ENCODE results near the gene SESTD1. TPM values are rescaled to one million over a fixed set of nuclear protein-coding genes. Genes with fewer than 3 reads are reported as not detected.

Gene SESTD1
- total RNA-seq, 1 donor from 2014 or later, result 15.4 TPM

DNA sequence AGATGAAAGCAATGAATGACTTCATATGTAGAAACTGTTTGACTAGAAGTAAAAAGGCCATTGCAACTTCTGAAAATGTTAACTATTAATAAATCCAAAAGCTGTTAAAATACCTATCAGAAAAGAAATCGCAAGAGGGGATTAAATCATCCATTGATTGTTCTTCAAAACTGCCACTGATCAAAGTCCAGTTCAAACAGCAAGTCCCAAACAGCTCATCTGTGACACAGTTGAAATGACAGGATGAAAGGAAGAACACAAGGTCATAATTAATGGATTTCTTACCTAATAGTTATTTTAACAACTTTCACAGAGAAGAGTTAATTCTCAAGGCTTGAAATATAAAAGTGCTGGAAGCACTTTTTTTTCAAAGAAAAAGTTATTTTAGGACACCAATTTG, 90.4 kb downstream of the SESTD1 start:
- intact Hi-C loops (cut with DNase I), result no loop called here

DNA sequence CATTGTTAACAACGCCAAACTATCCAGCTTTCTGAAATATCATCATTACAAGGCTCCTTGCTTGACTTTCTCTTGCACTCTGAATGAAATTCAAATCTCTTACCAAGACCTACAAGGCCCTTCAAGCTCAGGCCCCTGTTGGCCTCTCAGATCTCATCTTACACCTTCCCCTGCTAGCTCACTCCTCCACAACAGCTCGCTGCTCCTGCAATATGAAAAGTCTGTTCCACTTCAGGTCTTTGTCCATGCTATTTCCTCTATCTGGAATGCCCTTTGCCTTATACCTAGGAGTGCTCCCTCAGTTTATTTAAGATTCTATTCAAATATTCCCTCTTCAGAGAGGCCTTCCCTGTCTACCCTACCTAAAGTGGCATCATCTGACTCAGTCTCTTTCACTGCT, 91.7 kb downstream of the SESTD1 start:
- H3K27ac ChIP-seq, result no peak overlapping the region
- intact Hi-C loops (cut with DNase I), result no loop called here
- no peaks in the 10 kb centered on the region for H3K27me3 ChIP-seq
- H3K4me1 ChIP-seq, result no peaks in the 10 kb centered on the region
- H3K4me3 ChIP-seq, result no peak overlapping the region
- TF ChIP-seq CTCF (IDR thresholded peaks at IDR 0.05), result no peak
- no peak for DNase-seq (ENCODE audit: low spot score in 2 of 2)
- H3K36me3 ChIP-seq, result peaks cover 15 to 29% of the 10 kb centered on the region in 2 donors
- H3K9me3 ChIP-seq, result no peaks in the 10 kb centered on the region

More for the DNA sequence above, 90.4 kb downstream of the SESTD1 start:
- Histone ChIP-seq H3K4me3 (no peak overlapping the region), H3K4me1 (no peaks in the 10 kb centered on the region), H3K27me3 (no peaks in the 10 kb centered on the region), H3K36me3 (peaks cover 15 to 29% of the 10 kb centered on the region in 2 donors), H3K9me3 (no peaks in the 10 kb centered on the region), H3K27ac (no peak overlapping the region)
- no peak for DNase-seq (ENCODE audit: low spot score in 2 of 2)
- TF ChIP-seq CTCF (IDR thresholded peaks at IDR 0.05), result no peak

- no peak for TF ChIP-seq CTCF (IDR thresholded peaks at IDR 0.05)
- Histone ChIP-seq H3K9me3 (no peaks in the 10 kb centered on the region), H3K27ac (no peak overlapping the region), H3K27me3 (no peaks in the 10 kb centered on the region), H3K36me3 (peaks cover 15 to 29% of the 10 kb centered on the region in 2 donors), H3K4me3 (no peak overlapping the region), H3K4me1 (no peaks in the 10 kb centered on the region)
- intact Hi-C loops (cut with DNase I), result no loop called here
- no peak for DNase-seq (ENCODE audit: low spot score in 2 of 2)
Observed at GRCh38 chr2:179171371-179171770, 93.3 kb downstream of the SESTD1 start.

- H3K27me3 ChIP-seq, result no peaks in the 10 kb centered on the region
- no peak overlapping the region for H3K4me3 ChIP-seq
- H3K9me3 ChIP-seq, result no peaks in the 10 kb centered on the region
- intact Hi-C loops (cut with DNase I), result no loop called here
- no peak for TF ChIP-seq CTCF (IDR thresholded peaks at IDR 0.05)
- peaks cover 15 to 30% of the 10 kb centered on the region in 2 donors for H3K36me3 ChIP-seq
- H3K4me1 ChIP-seq, result no peaks in the 10 kb centered on the region
- no peak overlapping the region for H3K27ac ChIP-seq
- no peak for DNase-seq (ENCODE audit: low spot score in 2 of 2)
Observed at GRCh38 chr2:179170901-179171300, 93.7 kb downstream of the SESTD1 start.

DNA sequence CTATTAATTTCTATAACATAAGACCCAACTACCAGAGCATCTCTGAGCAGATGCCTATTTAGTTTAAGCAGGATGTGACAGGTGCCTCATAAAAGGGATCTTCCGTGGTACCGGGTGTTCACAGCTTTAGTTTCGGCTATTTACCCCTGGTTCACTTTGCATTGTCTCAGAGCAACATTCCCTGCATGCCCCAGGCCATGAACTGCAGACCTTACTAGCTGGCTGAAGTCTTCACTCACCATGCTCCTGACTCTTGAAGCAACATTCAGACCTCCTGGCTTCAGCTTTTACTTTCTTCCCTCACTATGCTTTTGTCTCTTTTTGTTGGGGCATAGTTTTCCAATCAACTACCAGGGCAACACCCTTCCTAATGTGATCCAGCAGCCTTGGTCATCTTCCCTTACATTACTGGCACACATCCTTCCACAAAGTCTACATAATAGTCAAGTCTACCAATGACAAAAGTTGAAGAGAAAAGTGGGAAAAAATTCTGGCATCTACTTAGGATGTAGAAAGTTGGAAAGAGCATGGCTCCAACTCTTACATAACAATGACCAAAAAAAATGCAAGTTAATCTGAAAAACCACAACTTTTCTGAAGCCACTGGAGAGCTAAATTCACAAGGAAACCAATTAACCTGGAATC, 99.2 kb downstream of the SESTD1 start:
- Histone ChIP-seq H3K36me3 (peaks cover 3 to 18% of the 10 kb centered on the region in 2 donors), H3K4me1 (no peaks in the 10 kb centered on the region), H3K27ac (no peak overlapping the region), H3K9me3 (no peaks in the 10 kb centered on the region), H3K27me3 (no peaks in the 10 kb centered on the region), H3K4me3 (no peak overlapping the region)
- TF ChIP-seq CTCF (IDR thresholded peaks at IDR 0.05), result no peak
- intact Hi-C loops (cut with DNase I), result no loop called here
- DNase-seq (ENCODE audit: low spot score in 2 of 2), result no peak

DNA sequence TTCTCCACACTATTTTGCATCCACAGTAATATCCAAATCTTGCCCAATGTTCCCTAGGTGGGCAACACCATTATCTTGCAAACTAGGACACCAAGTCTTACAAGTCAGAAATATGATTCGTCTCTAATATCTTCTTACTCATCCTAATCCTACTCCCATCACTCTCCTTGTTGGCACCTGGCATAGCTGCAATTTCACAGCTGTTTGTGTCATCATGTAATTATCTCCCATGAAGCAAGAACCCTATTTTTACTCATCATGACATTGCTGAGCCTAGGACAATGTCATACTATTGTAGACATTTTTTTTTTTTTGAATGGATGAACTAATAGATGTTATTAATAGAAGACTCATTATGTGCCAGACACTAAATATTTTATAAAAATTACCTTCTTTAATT, 123.4 kb downstream of the SESTD1 start:
- Histone ChIP-seq H3K4me1 (no peaks in the 10 kb centered on the region), H3K9me3 (no peaks in the 10 kb centered on the region), H3K4me3 (no peak overlapping the region), H3K27me3 (no peaks in the 10 kb centered on the region), H3K27ac (no peak overlapping the region), H3K36me3 (peaks cover 11 to 49% of the 10 kb centered on the region in 2 donors)
- TF ChIP-seq CTCF (IDR thresholded peaks at IDR 0.05), result no peak
- DNase-seq (ENCODE audit: low spot score in 2 of 2), result no peak
- intact Hi-C loops (cut with DNase I), result no loop called here
